Activated T-helper 2 cell treated with anti-CD3 and anti-CD28 coated beads, Interferon-gamma antibody, Interleukin-2, Interleukin-4, amounts not matched to agents 10 μg/mL and 5 μg/mL and 100 μg/mL, durations not matched to agents 14 hours and 24 hours and 36 hours (primary cell): ENCODE measurements around the gene NME3. TPM values are rescaled to one million over a fixed set of nuclear protein-coding genes. Genes with fewer than 3 reads are reported as not detected.

ENCODE experiments used
- DNase-seq: peaks from one replicate; pipeline ENCODE4 v3.0.0; 2021; ENCODE audit warnings: low spot score
- H3K27ac Mint-ChIP-seq: one replicate; pipeline ENCODE4 v1.8.0; 2021; ENCODE audit warnings: mixed read lengths
- H3K27me3 Mint-ChIP-seq: one replicate; pipeline ENCODE4 v1.8.0; 2021; ENCODE audit warnings: low read depth, mixed read lengths
- H3K36me3 Mint-ChIP-seq: one replicate; pipeline ENCODE4 v1.8.0; 2021; ENCODE audit warnings: low read depth, mixed read lengths
- H3K4me1 Mint-ChIP-seq: one replicate; pipeline ENCODE4 v1.8.0; 2021; ENCODE audit warnings: low read depth, mixed read lengths
- H3K4me3 Mint-ChIP-seq: one replicate; pipeline ENCODE4 v1.8.0; 2021; ENCODE audit warnings: low read depth, mild to moderate bottlenecking, moderate library complexity, mixed read lengths
- H3K9me3 Mint-ChIP-seq: one replicate; pipeline ENCODE4 v1.8.0; 2021; ENCODE audit warnings: mixed read lengths
- intact Hi-C: fragments of 100-400 bp; cut with micrococcal nuclease; formaldehyde crosslinking; loops from one replicate; pipeline ENCODE4 v1.15.1; 2023
- total RNA-seq: library from RNA; stranded (reverse); gene quantifications from 2 replicates; pipeline ENCODE4 v1.2.3, GENCODE V29; 2022

Gene NME3
- 45.6 and 46.1 TPM in 2 replicates for total RNA-seq

- H3K4me1 Mint-ChIP-seq, result peaks cover 10% of the 10 kb centered on the region
- no peaks in the 10 kb centered on the region for H3K9me3 Mint-ChIP-seq
- H3K36me3 Mint-ChIP-seq, result peaks cover 33% of the 10 kb centered on the region
- H3K27me3 Mint-ChIP-seq, result no peaks in the 10 kb centered on the region
- DNase-seq, result peak; percentile 74
- peak within 1 kb of the TSS; percentile 96 for H3K4me3 Mint-ChIP-seq
- peak within 1 kb of the TSS; percentile 96 for H3K27ac Mint-ChIP-seq
- intact Hi-C loops, result loop anchor here (5.0 to 10.0 kb wide), 2 partner anchors 159 to 467 kb away; partner anchors contain the start of genes CRAMP1, IFT140 and UBE2I
Observed at GRCh38 chr16:1771188-1771863, at the start of gene NME3. NME3 (minus strand) TSS chr16:1771543; CDS start chr16:1771534, 9 bp downstream.

GRCh38 chr16:1820946-1821290, 49.6 kb upstream of the NME3 start:
- H3K36me3 Mint-ChIP-seq, result no peaks in the 10 kb centered on the region
- no peak for DNase-seq
- H3K4me1 Mint-ChIP-seq, result peaks cover 10% of the 10 kb centered on the region
- H3K9me3 Mint-ChIP-seq, result no peaks in the 10 kb centered on the region
- no peaks in the 10 kb centered on the region for H3K27me3 Mint-ChIP-seq
- no peak overlapping the region for H3K4me3 Mint-ChIP-seq
- intact Hi-C loops, result no loop called here
- H3K27ac Mint-ChIP-seq, result no peak overlapping the region

DNA sequence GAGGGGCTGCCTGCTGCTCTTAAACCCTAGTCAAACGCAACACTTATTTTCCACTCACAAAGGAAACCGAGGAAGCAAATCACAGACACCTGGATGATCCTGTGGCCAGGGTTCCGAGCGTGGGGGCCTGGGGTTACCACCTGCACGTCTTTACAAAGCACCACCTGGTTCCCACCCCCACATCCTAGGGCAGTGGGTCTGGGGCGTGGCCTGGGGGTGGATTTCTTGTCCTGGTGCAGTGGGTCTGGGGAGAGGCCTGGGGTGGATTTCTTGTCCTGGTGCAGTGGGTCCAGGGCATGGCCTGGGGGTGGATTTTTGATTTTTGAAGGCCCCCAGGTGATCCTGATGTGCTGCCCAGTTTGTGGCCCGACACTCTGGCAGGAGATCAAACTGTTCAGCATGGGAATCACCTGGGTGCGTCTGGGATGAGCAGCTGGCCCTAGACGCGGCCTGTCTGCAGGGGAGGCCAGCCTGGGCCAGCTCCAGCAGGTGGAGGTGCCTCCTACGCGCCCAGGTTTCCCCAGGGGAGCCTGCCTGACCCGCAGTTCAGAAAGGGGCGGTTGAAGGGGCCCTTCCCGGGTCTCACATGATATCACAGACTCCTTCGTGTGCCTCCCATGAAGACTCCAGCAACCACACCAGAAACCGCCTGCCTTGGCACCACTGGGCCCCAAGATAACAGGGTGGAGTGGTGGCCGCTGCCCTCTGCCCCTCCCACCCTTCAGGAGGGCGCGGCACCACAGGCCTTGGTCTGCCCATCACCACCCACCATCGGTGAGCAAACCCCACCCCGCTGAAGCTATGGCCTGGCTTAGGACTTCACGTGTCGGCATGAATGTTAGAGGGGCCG, 49.0 kb upstream of the NME3 start:
- peaks cover 10% of the 10 kb centered on the region for H3K4me1 Mint-ChIP-seq
- H3K27me3 Mint-ChIP-seq, result no peaks in the 10 kb centered on the region
- H3K27ac Mint-ChIP-seq, result no peak overlapping the region
- intact Hi-C loops, result no loop called here
- peaks cover 4% of the 10 kb centered on the region for H3K36me3 Mint-ChIP-seq
- DNase-seq, result no peak
- no peaks in the 10 kb centered on the region for H3K9me3 Mint-ChIP-seq
- H3K4me3 Mint-ChIP-seq, result no peak overlapping the region

DNA sequence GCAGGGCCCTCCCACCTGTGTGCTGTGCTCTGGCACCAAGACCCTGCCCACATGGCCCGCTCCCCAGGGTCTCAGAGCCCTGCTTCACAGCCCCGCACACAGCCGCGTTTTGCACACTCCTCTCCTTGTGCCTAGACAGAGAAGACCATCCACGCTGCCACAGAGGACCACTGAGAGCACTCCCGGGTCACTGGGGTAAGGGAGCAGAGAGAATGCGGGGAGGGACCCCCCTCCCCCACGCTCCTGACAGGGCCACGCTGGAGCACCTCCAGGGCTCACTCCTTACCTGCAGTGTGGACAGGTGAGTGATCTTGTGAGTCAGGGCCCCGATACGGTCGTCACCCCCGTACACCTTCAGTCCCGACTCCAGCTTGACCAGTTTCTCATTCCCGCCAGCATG, 48.3 kb upstream of the NME3 start:
- Mint-ChIP-seq H3K36me3 (peaks cover 10% of the 10 kb centered on the region), H3K27me3 (no peaks in the 10 kb centered on the region), H3K27ac (no peak overlapping the region), H3K4me1 (peaks cover 7% of the 10 kb centered on the region), H3K4me3 (no peak overlapping the region), H3K9me3 (no peaks in the 10 kb centered on the region)
- no peak for DNase-seq
- intact Hi-C loops, result no loop called here

DNA sequence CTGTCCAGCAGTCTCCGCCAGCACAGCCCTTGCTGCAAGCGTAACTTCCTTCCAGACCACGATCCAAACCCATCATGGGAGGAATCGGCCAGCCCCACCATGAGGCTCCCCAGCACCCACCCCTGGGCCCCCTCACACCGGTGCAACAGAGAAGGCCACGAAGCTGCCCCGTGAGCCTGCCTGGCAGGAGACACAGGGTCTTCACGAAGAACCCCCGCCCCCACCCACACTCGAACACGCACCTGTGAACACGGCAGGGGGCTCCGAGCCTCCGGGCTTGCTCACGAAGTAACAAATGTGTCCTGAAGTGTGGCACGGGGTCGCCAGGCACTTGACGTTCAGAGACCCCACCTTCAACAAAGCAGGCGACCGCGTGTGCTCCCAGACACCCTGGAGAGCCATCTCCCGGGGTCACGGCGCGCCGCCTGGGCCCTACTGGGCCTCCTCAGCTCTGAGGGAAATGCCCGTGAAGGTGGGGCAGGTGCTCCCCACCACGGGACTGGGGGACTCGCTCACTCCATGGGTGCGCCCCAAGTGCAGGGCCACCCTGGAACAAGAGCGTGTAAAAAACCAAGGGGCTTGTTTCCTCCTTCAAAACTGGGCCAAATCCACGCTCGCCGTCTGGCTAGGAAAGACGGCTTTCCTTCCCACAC, 47.7 kb upstream of the NME3 start:
- H3K36me3 Mint-ChIP-seq, result peaks cover 10% of the 10 kb centered on the region
- H3K27ac Mint-ChIP-seq, result no peak overlapping the region
- intact Hi-C loops, result no loop called here
- no peak for DNase-seq
- peaks cover 3% of the 10 kb centered on the region for H3K4me1 Mint-ChIP-seq
- H3K27me3 Mint-ChIP-seq, result no peaks in the 10 kb centered on the region
- no peak overlapping the region for H3K4me3 Mint-ChIP-seq
- no peaks in the 10 kb centered on the region for H3K9me3 Mint-ChIP-seq

GRCh38 chr16:1818204-1818872, 47.0 kb upstream of the NME3 start:
- no peak for DNase-seq
- intact Hi-C loops, result no loop called here
- no peak overlapping the region for H3K4me3 Mint-ChIP-seq
- no peaks in the 10 kb centered on the region for H3K27me3 Mint-ChIP-seq
- H3K4me1 Mint-ChIP-seq, result peaks cover under 1% of the 10 kb centered on the region
- H3K27ac Mint-ChIP-seq, result no peak overlapping the region
- H3K36me3 Mint-ChIP-seq, result peaks cover 15% of the 10 kb centered on the region
- no peaks in the 10 kb centered on the region for H3K9me3 Mint-ChIP-seq

DNA sequence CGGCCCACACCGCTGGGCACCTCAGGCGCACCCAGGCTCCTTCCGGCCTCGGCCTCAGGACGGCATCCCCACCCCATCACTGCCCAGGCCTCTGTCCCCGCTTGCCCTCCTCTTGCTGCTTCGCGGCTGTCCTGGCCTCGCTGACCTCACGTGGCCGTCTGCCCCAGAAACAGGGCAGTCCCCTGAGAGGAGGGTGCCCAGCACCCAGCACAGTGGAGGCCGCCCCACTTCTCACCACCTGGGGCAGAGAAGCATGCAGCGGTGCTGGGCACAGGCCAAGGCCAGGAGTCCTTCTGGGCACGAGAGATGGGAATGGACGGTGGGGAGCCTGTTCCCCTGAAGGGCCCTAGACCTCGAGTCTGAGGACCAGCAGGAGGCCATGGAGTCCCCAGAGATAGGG, 46.4 kb upstream of the NME3 start:
- Mint-ChIP-seq H3K4me3 (no peak overlapping the region), H3K27me3 (no peaks in the 10 kb centered on the region), H3K4me1 (peaks cover 2% of the 10 kb centered on the region), H3K9me3 (no peaks in the 10 kb centered on the region), H3K36me3 (peaks cover 18% of the 10 kb centered on the region), H3K27ac (no peak overlapping the region)
- DNase-seq, result no peak
- intact Hi-C loops, result no loop called here

GRCh38 chr16:1817276-1817589, 45.9 kb upstream of the NME3 start:
- intact Hi-C loops, result no loop called here
- Mint-ChIP-seq H3K27me3 (no peaks in the 10 kb centered on the region), H3K36me3 (peaks cover 18% of the 10 kb centered on the region), H3K4me3 (no peak overlapping the region), H3K4me1 (peaks cover 2% of the 10 kb centered on the region), H3K27ac (no peak overlapping the region), H3K9me3 (no peaks in the 10 kb centered on the region)
- DNase-seq, result no peak

GRCh38 chr16:1816396-1817275, 45.3 kb upstream of the NME3 start:
- H3K9me3 Mint-ChIP-seq, result no peaks in the 10 kb centered on the region
- peaks cover 18% of the 10 kb centered on the region for H3K36me3 Mint-ChIP-seq
- no peak overlapping the region for H3K27ac Mint-ChIP-seq
- no peaks in the 10 kb centered on the region for H3K27me3 Mint-ChIP-seq
- no peak for DNase-seq
- no peak overlapping the region for H3K4me3 Mint-ChIP-seq
- peaks cover 2% of the 10 kb centered on the region for H3K4me1 Mint-ChIP-seq
- intact Hi-C loops, result no loop called here

DNA sequence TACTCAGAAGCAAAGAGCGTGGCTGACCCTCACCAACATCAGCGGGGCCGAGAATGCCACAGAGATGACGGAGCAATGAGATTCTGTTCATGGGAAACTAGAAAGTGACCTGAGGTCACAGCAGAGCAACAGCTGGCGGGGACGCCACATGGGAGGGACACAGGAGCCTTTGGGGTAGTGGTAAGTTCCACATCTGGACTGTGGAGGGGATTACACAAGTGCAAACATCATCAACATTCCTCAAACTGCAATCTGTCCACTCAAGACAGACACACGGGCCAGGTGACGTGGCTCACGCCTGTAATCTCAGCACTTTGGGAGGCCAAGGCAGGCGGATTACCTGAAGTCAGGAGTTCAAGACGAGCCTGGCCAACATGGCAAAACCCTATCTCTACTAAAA, 44.1 kb upstream of the NME3 start:
- Mint-ChIP-seq H3K27ac (no peak overlapping the region), H3K36me3 (peaks cover 18% of the 10 kb centered on the region), H3K4me3 (no peak overlapping the region), H3K4me1 (peaks cover 2% of the 10 kb centered on the region), H3K27me3 (no peaks in the 10 kb centered on the region), H3K9me3 (no peaks in the 10 kb centered on the region)
- intact Hi-C loops, result no loop called here
- no peak for DNase-seq

- Mint-ChIP-seq H3K9me3 (no peaks in the 10 kb centered on the region), H3K27ac (no peak overlapping the region), H3K4me3 (no peak overlapping the region), H3K36me3 (peaks cover 25% of the 10 kb centered on the region), H3K4me1 (peaks cover 2% of the 10 kb centered on the region), H3K27me3 (no peaks in the 10 kb centered on the region)
- intact Hi-C loops, result no loop called here
- DNase-seq, result peak; percentile 30
Observed at GRCh38 chr16:1812732-1813163, 41.4 kb upstream of the NME3 start.

DNA sequence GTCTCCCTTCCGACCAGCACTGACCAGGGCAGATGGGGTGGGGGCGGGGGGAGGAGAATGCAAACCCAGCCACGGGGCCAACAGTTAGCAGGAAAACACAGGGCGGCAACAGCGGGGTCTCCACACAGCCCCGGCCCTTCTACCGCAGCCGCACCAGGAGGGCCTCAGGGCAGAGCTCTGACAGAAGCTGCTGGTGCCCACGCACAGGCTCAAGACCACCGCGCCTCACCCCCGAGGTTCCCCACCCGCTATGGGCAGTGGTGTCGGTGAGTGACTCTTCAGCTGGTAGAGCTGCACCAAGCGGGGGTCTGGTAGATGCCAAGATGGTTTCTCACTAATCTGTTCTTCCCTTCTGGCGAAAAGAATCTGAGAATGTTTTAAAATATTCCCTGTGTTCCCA, 39.2 kb upstream of the NME3 start:
- no peaks in the 10 kb centered on the region for H3K9me3 Mint-ChIP-seq
- intact Hi-C loops, result no loop called here
- H3K4me1 Mint-ChIP-seq, result peaks cover 2% of the 10 kb centered on the region
- H3K27ac Mint-ChIP-seq, result no peak overlapping the region
- no peak overlapping the region for H3K4me3 Mint-ChIP-seq
- DNase-seq, result no peak
- peaks cover 38% of the 10 kb centered on the region for H3K36me3 Mint-ChIP-seq
- H3K27me3 Mint-ChIP-seq, result no peaks in the 10 kb centered on the region
